OCI-M2 (cell line): ENCODE results near the gene RP9.

ENCODE experiments used
- DNase-seq: peaks from one replicate; lab custom pipeline; 2025; ENCODE audit not compliant: unreplicated experiment; lab: John Stamatoyannopoulos, UW

Gene RP9, protein sequence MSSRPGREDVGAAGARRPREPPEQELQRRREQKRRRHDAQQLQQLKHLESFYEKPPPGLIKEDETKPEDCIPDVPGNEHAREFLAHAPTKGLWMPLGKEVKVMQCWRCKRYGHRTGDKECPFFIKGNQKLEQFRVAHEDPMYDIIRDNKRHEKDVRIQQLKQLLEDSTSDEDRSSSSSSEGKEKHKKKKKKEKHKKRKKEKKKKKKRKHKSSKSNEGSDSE

DNA sequence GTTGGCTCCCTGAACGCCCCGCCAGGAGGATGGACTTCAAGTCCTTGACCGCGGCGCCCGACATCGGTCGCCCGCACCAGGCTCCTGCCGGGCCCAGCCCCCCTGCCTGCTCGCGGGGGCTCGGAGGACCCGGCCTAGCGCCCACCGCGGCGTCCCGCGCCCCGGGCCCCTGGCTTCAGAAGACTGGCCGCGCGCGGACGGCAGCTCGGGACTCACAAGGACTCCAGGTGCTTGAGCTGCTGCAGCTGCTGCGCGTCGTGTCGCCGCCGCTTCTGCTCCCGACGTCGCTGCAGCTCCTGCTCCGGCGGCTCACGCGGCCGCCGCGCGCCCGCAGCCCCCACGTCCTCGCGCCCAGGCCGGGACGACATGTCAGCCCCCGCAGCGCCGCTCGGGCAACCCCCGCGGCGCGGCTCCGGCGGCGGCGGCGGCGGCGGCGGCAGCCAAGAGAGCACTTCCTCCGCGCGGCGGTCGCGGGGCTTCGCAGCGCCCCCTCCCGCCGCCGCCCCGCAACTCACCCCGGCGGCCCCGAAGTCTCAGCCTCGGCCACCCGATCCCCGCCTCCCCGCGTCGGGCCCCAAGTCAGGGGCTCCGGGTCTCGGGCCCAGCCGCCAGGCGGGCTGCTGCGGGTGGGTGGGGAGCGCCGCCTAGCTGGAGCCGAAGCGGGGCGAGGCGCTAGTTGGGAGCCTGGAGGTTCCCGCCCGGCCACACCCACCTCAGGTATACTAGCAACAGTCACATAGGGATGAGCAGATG, at the start of gene RP9:
Gene RP9 (minus strand): TSS at position 400 of the 753 bp plus-strand sequence. CDS start 32 bp downstream, at position 368.
- no peak for DNase-seq

DNA sequence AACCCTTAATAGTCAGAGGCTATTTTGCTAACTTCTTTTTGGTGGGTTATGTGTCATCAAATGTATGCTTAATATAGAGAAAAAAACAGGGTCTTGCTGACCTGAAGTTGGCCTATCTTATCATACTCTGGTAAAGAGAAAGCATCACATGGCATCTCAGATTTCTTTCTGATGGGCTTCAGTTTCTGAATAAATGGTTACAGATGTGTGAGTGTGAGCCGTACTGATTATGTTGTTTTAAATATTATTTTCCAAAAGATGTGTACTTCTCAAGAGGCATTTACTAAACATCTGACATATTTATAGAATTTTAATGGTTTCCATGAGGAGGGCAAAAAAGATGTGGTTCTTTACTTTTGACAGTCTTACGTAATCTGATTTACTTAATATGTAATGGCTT, 48.6 kb upstream of the RP9 start:
- DNase-seq, result no peak

DNA sequence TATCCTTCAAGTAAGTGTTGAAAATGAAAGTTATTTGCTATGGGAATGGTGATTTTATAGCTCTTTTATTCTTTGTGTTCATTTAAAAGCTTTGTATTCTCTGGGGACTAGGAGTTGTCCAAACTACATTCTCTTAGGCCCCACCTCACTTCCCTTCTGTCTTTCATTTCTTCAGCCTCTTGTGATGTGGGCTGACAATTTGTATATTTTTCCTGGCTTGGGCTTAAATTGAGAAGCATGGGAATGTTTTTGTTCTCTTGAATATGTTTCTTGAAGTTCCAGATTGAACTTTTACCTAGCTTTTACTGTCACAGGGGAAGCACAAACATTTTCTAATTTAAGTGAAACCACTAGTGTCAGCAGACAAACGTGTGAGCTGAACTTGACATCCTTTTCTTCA, 48.1 kb upstream of the RP9 start:
- no peak for DNase-seq

DNA sequence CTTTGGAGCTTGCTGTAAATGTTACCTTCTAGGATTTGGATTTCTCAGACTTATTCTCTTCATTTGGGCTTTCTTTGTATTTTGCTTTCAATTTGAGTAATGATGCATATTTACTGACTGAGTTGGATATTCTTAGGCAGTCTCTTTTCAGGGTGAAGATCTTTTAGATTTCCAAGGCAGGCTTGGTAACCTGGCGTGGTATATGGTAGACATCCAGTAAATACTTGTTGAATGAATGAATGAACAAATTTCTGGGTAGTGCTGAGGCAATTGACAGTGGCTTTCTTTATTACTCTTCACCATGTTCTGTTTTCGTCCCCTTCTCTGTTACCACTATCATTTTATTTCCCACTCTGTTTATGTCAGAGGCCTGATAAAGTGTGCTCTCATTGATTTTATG, 47.2 kb upstream of the RP9 start:
- DNase-seq, result no peak

DNA sequence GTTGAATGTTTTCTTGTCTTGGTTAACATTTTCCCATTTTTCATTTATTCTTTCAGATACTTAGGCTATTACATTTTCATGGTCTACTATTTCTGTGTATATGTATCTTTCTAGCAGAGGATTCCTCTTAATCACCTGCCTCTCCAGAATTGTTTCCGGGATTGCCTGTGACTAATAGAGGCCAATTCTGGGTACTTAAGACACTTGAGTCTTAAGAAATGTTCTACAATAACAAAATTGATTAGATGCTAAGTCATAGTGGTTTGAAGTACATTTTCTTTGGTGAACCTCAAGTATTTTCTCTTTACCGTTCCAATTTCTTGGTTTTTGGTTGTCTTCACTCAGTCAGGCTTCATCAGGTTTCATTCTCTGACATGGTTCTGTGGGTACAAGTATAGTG, 46.6 kb upstream of the RP9 start:
- no peak for DNase-seq

DNA sequence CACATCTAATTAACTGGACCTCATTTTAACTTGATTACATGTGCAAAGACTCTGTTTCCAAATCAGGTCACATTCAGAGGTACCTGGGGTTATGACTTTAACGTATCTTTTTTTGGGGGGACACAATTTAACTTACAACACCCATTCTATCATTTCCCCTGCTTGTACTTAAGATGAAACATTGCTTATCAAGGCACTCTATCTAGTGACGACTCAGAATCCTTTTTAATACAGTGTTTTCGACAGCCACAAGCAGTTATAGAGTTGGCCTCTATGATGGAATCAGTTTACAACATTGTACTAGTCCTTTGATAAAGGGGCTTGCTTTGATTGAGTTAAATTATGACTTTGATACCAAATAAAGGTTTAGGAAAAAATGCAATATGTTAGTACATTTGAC, 42.9 kb upstream of the RP9 start:
- no peak for DNase-seq

DNA sequence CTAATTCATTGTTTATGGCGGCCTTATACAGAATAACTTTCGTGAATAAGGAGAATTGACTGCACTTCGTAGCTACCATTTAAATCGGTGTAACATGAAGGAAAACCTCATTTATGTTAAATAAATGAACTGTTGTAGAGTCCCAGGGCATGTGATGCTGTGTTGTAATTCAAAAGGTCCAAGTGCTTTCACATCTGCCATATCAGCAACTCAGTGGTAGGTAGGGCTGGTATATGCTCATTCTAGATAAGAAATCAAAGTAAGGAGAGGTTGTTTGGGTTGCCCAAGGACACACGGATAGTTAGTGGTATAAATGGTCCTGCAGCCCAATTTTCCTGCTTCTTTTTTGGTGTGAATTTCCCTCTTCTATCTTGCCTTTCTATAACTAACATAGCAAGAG, 36.0 kb upstream of the RP9 start:
- DNase-seq, result no peak

DNA sequence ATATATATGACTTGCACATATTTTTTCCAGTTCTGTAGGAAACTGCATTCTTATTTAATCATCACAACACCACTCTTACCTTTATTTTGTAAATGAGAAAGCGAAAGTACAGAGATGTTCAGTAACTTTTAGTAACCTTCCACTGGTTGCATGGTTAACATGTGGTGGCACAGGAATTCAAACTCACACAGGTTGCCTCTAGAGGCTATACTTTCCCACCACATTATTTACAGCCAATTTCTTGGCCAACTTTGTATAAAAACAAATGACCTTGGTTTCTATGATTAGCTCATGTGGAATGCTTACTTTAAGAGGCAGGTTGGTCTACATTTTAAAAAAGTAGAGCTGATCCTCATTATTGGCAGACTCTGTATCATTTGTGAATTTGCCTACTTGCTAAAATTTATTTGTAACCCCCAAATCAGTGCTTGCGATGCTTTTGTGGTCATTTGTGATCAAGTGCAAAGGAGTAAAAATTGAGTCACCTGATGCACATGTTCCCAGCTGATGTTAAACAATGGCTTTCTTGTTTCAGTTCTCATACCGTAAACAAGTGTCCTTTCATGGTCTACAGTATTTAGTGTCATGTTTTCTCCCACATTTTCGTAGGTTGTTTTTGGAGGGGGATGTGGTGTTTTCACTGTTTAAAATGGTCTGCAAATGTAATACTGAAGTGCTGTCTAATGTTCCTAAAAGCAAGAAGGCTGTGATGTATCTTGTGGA, 35.0 kb upstream of the RP9 start:
- no peak for DNase-seq

DNA sequence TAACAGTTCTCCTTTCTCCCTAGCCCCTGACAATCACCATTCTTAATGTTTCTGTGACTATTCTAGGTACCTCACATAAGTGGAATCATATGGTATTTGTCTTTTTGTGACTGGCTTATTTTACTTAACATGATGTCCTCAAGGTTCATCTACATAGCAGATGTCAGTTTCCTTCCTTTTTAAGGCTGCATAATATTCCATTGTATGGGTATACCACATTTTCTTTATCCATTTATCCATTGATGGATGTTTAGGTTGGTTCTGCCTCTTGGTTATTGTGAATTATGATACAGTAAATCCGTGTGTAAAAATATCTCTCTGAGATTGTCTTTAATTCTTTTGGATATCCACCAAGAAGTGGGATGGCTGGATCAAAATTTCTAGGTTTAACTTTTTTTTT, 33.4 kb upstream of the RP9 start:
- no peak for DNase-seq

DNA sequence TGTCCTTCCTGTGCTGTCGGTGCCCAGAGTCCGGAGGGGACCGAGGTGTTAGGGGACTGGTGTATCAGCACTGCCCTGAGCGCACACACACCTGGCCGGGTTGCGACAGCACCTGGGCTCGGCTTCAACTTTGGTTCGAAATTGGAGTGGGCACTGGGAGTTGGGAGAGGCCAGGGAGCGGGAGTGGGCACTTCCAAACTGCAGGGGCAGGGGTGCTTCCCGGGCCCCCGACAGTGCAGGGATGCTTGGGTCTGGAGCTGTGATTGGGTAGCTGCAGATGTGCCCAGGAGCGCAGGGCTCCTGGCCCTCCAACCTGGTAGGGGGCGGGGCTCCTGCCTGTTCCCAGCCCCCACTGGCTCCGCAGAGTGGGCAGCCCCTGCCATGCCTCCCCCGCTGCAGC, 27.9 kb upstream of the RP9 start:
- DNase-seq, result no peak

DNA sequence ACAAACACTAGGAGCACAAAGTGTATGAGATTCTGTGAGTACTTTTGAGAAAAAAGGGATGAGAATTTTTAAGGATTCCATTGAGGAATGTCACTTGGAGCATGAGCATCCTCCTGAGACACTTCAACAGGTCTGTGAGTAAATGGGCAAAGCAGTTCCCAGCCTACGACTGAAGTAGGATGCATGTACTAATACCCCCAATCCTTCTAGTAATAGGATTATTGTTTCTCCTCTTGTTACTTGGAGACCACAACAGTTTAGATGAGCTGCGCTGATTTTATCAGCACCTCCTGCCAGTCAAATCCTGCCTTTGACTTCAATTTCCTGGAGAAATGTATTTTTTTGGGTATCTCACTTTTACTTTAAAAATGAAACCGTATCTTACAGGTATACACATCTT, 21.0 kb upstream of the RP9 start:
- no peak for DNase-seq

DNA sequence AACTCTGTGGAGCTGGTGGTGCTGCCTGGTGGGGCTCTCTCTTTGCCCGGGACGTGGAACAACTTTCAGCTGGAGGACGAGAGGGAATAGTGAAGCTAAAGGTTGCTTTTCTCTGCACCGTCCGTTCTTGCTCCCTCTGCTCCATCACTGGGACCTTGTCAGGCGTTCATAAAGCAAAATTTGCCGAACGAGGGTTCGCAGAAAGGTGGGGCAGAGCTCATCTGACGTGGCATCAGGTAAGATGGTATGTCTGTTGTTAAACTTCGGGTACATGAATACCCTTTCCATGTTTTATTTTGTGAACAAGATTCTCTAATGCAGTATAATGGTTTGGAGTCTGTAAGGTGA, 20.6 kb upstream of the RP9 start:
- DNase-seq, result no peak

DNA sequence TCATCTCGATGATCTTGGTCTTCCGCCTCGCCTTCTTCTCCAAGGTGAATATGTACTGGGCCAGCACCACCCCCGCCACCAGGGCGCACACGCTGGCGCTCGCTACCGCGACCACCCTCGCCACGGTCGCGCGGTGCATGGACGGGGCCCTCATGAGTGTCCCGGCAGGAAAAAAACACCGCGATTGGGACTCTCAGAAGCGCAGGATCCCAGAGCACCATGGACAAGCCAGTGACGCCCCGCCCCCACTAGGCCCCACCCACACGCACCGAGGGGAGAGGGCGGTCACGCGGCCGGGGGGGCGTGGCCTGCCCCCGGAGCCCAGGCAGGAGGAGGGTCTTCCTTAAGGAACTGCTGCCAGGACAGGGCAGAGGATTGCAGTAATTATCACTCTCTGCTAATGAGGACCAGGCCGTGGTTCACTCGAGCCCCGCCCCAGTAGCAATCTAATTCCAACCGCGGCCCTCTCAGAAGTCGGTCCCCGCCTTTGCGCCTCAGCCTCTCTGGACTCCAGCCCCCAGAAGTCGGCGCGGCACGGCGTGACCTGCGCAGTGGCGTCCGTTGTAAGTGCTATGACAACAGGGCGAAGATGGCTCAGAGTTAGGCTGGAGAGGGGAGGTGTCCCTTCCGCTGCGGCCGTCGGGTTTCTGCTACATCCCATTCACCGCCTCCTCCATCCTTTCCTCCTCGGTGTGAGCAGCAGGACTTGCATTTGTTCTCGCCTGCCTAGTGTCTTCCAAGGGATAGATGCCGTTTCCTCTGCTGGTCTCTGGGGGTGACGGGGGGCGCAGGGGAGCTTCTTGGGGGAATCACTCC, 20.0 kb upstream of the RP9 start, which contains the start of gene BBS9:
Gene BBS9 (plus strand): TSS at position 575 of the 816 bp plus-strand sequence. CDS start 16,689 bp downstream, outside the sequence.
- DNase-seq, result peak; percentile 70

DNA sequence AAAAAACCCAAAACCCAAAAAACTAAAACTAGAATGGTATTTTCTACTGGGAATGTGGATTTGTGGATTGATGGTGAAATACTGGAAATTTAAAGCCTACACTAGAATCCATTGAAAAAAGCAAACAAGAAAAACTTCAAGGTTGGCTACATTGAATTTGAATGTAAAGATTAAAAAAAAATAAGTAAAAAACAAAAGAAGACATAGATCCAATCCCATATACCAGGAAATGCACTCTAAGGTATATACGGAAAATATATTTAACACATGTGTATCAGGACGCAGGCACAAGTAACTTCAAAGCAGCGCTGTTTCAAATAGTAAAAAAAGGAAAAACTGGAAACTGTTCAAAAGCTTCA, 19.4 kb upstream of the RP9 start:
- no peak for DNase-seq

DNA sequence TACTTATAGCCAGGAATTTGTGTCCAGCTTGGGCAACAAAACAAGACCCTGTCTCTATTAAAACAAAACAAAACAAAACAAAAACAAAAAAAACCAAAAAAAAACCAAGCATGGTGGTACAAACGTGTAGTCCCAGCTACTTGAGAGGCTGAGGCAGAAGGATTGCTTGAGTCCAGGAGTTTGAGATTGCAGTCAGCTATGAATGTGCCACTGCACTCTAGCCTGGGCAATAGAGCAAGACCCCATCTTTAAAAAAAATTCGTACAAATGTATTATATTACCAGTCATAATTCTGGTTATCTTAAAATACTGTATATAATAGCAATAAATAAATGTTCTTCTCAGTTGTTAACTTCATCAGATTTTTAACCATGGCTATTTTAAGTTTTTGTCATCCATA, 17.9 kb upstream of the RP9 start:
- DNase-seq, result no peak

DNA sequence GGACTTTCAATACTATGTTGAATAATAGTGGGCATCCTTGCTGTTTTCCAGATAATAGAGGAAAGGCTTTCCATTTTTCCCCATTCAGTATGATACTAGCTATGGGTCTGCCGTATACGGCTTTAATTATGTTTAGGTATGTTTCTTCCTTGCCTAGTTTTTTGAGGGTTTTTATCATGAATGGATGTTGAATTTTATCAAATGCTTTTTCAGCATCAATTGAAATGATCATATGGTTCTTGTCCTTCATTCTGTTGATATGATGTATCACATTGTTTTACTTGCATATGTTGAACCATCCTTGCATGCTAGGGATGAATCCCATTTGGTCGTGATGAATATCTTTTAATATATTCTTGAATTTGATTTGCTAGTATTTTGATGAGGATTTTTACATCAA, 9.2 kb upstream of the RP9 start:
- DNase-seq, result no peak

DNA sequence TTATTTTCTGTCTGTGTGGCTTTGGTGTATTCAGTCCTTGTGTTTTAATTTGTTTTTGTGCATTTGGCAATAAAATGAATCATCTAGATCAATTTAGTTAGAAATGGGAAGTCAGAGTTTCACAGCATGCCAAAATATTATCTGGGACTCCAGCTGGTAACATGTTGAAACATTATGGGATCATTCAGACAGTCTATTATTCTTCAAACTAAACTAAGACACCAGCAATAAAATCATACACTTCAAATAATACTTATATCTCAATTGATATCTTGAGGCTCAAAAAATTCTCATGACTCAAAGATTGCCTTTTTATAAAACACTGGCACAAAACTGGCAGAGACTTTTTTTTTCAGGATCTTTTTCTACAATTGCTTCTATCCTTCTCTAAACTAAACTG, 5.8 kb upstream of the RP9 start:
- no peak for DNase-seq

DNA sequence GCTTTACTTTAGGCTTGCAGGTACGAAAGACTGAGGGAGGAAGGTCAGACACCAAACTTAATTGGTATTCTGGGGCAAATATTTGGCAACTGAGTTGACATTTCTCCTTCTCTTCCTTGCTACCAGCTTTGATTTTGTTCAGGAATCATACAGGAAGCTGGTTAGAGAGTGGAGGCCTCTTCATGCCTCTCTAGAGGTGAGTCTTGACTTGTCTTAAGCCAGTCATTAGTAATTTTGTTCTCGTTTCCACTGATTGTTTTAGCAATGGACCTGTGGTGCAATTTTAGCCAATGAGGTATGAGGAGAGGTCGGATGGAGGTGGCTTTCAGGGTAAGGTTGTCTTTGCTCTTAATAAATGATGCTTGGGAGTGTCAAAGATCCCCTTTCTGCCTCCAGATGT, 2.4 kb upstream of the RP9 start:
- DNase-seq, result no peak

DNA sequence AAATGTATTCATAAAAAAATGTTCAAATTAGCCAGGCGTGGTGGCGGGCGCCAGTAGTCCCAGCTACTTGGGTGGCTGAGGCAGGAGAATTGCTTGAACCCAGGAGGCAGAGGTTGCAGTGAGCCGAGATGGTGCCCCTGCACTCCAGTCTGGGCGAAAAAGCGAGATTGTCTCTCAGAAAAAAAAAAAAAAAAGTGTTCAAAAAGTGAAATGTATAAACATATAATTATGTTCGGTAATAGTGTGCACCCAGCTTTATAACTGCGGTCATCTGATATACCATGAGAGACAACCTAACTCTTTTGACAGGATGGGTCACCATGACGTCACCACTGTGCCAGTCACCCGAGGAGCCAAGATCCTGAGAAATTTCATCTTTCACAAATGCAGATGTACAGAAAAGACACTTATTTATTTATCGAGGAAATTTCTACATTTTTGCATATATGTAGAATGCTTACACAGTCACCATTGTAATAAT, 594 bp upstream of the RP9 start:
- no peak for DNase-seq

DNA sequence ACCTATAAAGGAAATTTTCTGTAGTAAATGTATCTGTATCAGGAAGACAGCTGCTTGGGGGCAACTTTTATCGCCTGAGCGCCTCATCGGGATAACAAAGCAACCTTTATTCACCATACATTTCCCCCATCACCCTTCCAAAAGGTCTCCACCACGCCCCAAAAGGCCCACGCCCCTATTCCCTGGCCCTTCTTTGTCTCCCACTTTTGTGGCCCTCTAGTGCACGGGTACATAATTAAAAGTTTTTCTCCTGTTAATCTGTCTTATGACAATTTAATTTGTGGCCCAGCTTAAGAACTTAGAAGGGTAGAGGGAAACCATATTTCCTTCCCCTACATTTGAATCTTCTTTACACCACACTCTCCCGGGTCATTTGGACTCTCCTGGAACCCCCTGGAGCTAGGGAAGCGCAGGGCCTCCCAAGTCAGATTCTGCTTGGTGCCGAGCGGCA, 625 bp downstream of the RP9 start:
- DNase-seq, result no peak
